ENCODE results near the gene NCAPG. TPM values are rescaled to one million over a fixed set of nuclear protein-coding genes. Genes with fewer than 3 reads are reported as not detected.

The NCAPG gene
- polyA plus RNA-seq, 1 donor from 2014 or later: 3.1 TPM

- Histone ChIP-seq H3K4me2 (ENCODE audit: low read length) (no peak overlapping the region), H3K9me3 (ENCODE audit: low read length) (no peaks in the 10 kb centered on the region), H4K20me1 (ENCODE audit: insufficient read depth) (no peaks in the 10 kb centered on the region), H3K4me3 (ENCODE audit: low read length) (no peak overlapping the region), H3K27me3 (ENCODE audit: insufficient read depth, low read depth, low read length) (no peaks in the 10 kb centered on the region), H3K9me2 (ENCODE audit: insufficient read depth, low read length) (no peaks in the 10 kb centered on the region), H2AFZ (ENCODE audit: low read depth, low read length) (no peak overlapping the region), H3K27ac (ENCODE audit: low read length) (no peak overlapping the region), H3F3A (ENCODE audit: insufficient read depth, low read length, poor library complexity, severe bottlenecking) (no peaks in the 10 kb centered on the region), H3K36me3 (ENCODE audit: insufficient read depth, low read length) (peaks cover 10% of the 10 kb centered on the region), H3K79me2 (replicated peaks; ENCODE audit: insufficient read depth, low read length) (no peaks in the 10 kb centered on the region), H3K9ac (ENCODE audit: low read length) (no peak overlapping the region)
- no peak for TF ChIP-seq TAF1 (IDR thresholded peaks at IDR 0.05; ENCODE audit: low read depth)
- TF ChIP-seq EZH2 (IDR thresholded peaks at IDR 0.05; ENCODE audit: borderline replicate concordance, insufficient read depth, low read length, poor library complexity, severe bottlenecking): no peak
- TF ChIP-seq MXI1 (conservative IDR thresholded peaks at IDR 0.05; ENCODE audit: poor library complexity, severe bottlenecking): no peak
- no peak for TF ChIP-seq RAD21 (conservative IDR thresholded peaks at IDR 0.05)
- no peak for TF ChIP-seq CTCF (IDR thresholded peaks at IDR 0.05; ENCODE audit: poor library complexity, severe bottlenecking)
- no peak for TF ChIP-seq SMC3 (conservative IDR thresholded peaks at IDR 0.05; ENCODE audit: poor library complexity)
- no peak for TF ChIP-seq POLR2AphosphoS5 (IDR thresholded peaks at IDR 0.05)
- TF ChIP-seq EP300 (conservative IDR thresholded peaks at IDR 0.05; ENCODE audit: poor library complexity, severe bottlenecking): no peak
- no peak for TF ChIP-seq REST (IDR thresholded peaks at IDR 0.05; ENCODE audit: borderline replicate concordance)
These were observed 56.5 kb downstream of the NCAPG start for GRCh38 chr4:17867276-17867675.

- H3K36me3 ChIP-seq (ENCODE audit: insufficient read depth, low read length): peaks cover 2% of the 10 kb centered on the region
- no peak overlapping the region for H2AFZ ChIP-seq (ENCODE audit: low read depth, low read length)
- H3F3A ChIP-seq (ENCODE audit: insufficient read depth, low read length, poor library complexity, severe bottlenecking): no peaks in the 10 kb centered on the region
- no peaks in the 10 kb centered on the region for H3K9me2 ChIP-seq (ENCODE audit: insufficient read depth, low read length)
- no peaks in the 10 kb centered on the region for H3K9me3 ChIP-seq (ENCODE audit: low read length)
- TF ChIP-seq POLR2AphosphoS5 (IDR thresholded peaks at IDR 0.05) (no peak), SMC3 (conservative IDR thresholded peaks at IDR 0.05; ENCODE audit: poor library complexity) (no peak), TAF1 (IDR thresholded peaks at IDR 0.05; ENCODE audit: low read depth) (no peak), CTCF (IDR thresholded peaks at IDR 0.05; ENCODE audit: poor library complexity, severe bottlenecking) (no peak), EP300 (conservative IDR thresholded peaks at IDR 0.05; ENCODE audit: poor library complexity, severe bottlenecking) (no peak), EZH2 (IDR thresholded peaks at IDR 0.05; ENCODE audit: borderline replicate concordance, insufficient read depth, low read length, poor library complexity, severe bottlenecking) (no peak), REST (IDR thresholded peaks at IDR 0.05; ENCODE audit: borderline replicate concordance) (no peak), RAD21 (conservative IDR thresholded peaks at IDR 0.05) (no peak), MXI1 (conservative IDR thresholded peaks at IDR 0.05; ENCODE audit: poor library complexity, severe bottlenecking) (no peak)
- no peak overlapping the region for H3K4me2 ChIP-seq (ENCODE audit: low read length)
- H3K4me3 ChIP-seq (ENCODE audit: low read length): no peak overlapping the region
- no peak overlapping the region for H3K27ac ChIP-seq (ENCODE audit: low read length)
- no peaks in the 10 kb centered on the region for H4K20me1 ChIP-seq (ENCODE audit: insufficient read depth)
- no peak overlapping the region for H3K9ac ChIP-seq (ENCODE audit: low read length)
- no peaks in the 10 kb centered on the region for H3K79me2 ChIP-seq (replicated peaks; ENCODE audit: insufficient read depth, low read length)
- H3K27me3 ChIP-seq (ENCODE audit: insufficient read depth, low read depth, low read length): no peaks in the 10 kb centered on the region
These were observed 58.5 kb downstream of the NCAPG start for GRCh38 chr4:17869327-17869726.

All from neural cell (in vitro differentiated cells).